AG10803 (cell line): ENCODE measurements around the gene BTBD19.

ENCODE experiments used
- DNase-seq: peaks from one replicate; pipeline ENCODE4 v3.0.0; 2010; ENCODE audit warnings: low read depth
- H3K4me3 ChIP-seq: 2 replicates; pipeline ENCODE4 v1.5.1; 2011; ENCODE audit warnings: mild to moderate bottlenecking, low read length, control low read depth
- TF ChIP-seq, protein P1 (sequence below): conservative IDR thresholded peaks from 2 replicates; pipeline ENCODE4 v1.5.1; 2011; ENCODE audit warnings: mild to moderate bottlenecking, low read length, control low read depth, inconsistent platforms

Gene BTBD19

DNA sequence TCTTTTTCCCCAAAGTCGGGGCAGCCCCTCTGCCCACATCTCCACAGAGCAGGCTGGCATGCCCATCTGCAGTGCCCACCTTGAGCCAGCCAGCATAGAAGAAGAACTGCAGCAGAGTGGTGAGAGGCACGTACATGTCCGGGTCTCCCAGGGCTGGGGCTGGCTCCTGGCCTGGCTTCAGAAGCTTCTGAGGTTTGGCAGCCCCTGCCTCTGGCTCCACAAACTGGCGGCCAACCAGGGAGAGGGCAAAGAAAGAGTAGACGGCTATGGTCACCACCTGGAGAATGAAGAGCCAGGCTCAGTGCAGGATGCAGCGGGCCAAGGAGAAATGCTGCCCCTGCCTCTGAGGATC is 23.3 kb upstream of the BTBD19 start:
- no peak for DNase-seq
- no peak overlapping the region for H3K4me3 ChIP-seq
- TF ChIP-seq, protein P1, sequence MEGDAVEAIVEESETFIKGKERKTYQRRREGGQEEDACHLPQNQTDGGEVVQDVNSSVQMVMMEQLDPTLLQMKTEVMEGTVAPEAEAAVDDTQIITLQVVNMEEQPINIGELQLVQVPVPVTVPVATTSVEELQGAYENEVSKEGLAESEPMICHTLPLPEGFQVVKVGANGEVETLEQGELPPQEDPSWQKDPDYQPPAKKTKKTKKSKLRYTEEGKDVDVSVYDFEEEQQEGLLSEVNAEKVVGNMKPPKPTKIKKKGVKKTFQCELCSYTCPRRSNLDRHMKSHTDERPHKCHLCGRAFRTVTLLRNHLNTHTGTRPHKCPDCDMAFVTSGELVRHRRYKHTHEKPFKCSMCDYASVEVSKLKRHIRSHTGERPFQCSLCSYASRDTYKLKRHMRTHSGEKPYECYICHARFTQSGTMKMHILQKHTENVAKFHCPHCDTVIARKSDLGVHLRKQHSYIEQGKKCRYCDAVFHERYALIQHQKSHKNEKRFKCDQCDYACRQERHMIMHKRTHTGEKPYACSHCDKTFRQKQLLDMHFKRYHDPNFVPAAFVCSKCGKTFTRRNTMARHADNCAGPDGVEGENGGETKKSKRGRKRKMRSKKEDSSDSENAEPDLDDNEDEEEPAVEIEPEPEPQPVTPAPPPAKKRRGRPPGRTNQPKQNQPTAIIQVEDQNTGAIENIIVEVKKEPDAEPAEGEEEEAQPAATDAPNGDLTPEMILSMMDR: no peak

DNA sequence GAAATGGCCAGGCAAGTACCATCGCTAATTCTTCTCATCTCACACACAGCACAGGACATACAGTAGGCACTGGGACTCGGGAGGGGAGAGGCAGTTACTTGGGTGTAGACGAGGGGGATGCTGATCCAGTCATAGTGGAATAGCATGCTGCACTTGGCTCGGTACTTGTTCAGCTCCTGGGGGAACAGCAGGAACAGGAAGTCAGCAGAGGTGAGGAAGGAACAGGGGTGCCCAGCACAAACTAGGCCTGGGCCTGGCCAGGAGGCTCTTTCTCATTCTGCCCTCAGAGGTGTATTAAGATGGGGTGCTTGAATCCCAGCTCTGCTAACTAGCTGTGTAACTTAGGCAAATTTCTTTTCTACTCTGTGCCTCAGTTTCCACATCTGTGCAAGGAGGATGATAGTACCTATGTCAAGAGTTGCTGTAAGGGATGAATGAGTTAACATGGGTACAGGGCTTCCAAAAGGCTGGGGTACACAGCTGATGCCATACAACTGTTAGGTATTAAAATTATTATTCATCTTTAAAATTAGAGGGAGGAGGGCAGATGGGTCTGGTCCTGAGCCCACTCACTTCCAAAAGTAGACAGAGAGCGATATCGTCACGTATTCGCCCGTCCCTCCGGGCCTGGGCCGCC is 22.7 kb upstream of the BTBD19 start:
- DNase-seq: no peak
- TF ChIP-seq, protein P1: no peak
- peak overlapping the region; percentile 53 for H3K4me3 ChIP-seq

DNA sequence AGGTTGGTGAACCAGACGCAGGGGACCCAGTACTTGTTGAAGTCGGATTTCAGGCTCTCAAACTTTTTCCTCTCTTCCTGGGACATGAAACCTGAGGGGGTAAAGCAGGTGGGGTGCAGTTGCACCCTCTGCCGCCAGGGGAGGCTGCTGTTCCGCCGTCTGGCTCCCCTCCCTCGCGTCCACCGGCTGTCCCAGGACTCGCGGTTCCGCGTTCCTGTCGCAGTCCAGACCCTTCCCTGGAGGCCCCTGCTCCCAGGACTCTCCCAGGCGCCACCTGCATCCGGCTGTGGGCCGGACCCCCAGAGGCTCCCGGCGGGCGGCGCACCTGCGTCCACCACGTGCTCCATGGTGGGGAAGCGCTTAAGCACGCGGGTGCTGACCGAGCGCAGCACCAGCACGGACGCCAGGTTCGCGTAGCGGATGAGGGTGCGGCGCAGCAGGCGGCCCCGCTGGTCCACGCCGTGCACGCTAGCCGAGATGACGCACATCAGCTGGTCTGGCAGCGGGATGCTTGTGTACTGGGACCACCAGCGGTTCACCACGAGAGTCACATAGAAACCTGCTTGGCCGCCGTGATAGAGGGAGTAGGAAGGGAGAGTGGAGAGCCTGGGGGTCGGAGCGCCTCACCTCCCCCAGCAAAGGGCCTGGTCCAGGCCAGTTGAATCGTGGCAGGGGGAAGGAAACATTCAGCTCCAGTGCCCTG is 22.0 kb upstream of the BTBD19 start:
- H3K4me3 ChIP-seq: peak overlapping the region; percentile 53
- DNase-seq: peak; percentile 31
- TF ChIP-seq, protein P1: peak; percentile 95

DNA sequence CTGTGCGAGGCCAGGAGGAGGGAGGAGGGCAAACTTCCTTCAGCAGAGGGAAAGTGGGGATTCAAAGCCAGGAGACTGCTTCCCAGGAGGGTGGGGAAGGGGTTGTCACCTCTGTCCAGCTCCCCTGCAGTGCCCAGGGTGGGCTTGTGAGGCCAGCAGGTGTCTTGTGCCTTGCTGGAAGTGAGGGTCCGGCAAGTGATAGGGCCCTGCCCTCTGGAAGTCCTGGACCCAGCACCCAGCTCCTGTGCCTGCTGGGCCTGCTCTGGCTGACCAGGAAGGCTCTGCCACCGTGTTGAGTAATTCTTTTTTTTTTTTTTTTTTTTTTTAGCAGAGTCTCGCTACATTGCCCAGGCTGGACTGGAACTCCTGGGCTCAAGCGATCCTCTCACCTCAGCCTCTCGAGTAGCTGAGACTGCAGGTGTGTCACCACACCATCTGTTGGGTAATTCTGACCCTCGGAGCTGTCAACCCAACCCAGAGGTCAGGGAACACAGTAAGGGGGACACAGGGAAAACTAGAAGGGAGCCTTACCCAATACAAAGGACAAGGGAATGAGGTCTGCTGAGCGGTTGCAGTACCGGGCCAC is 21.4 kb upstream of the BTBD19 start:
- DNase-seq: no peak
- H3K4me3 ChIP-seq: no peak overlapping the region
- TF ChIP-seq, protein P1: no peak

DNA sequence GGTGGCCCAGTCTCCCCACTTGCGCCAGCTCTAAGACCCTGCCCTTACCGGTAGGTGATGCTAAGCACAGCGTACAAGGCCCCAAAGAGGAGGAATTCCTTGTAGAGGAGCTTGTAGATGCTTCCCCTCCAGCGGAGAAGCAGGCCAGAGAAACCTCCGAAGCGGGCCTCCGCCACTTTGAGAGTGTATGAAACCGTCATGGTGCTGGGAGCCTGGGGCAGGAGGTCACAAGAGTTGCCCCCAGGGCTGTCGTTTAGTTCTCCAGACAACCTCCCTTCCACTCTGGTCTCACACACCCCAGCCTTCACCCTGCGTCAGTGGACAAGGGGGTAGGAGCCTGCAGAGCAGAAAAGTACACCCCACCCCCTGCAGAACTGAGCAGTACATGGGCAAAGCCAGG is 20.8 kb upstream of the BTBD19 start:
- no peak for DNase-seq
- TF ChIP-seq, protein P1: no peak

DNA sequence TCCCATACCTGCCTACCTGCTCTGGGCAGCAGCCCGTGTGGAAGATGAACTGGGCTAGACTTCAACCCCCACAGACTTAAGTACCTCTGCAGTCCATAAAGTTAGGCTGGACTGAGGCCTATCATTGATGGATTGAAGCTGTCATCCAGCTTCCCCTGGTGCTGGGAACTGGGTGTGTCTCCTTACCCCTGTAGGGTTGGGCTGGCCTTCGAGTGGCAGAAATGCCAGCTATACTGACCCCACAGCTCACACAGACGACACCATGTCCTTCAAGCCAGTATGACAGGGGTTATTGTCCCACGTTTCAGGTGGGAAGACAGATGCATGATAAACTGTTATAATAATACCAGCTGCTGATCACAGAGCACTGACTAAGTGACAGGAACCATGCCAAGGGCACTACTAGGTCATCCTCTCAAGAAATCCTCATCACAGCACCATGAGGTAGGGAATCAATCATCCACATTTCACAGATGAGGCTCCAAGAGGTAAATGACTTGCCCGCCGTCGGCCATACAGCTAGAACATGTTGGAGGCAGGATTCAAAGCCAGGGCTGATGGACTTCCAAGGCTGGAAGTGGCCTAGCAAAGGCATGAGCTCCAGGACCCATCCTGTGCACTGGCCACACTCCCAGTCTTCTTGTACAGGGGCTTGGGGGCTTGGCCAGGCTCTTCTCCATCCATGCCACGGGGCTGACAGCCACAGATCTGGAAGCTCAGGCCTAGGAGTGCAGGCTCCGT is 20.0 kb upstream of the BTBD19 start, which contains the start of gene BEST4:
Gene BEST4, minus strand, starts transcription at position 51 of the 741 bp plus-strand sequence. CDS start 465 bp downstream, outside the sequence.
- no peak for DNase-seq
- TF ChIP-seq, protein P1: no peak
- no peak within 1 kb of the TSS for H3K4me3 ChIP-seq

More for the DNA sequence above, 20.8 kb upstream of the BTBD19 start:
- H3K4me3 ChIP-seq: no peak overlapping the region
